HepG2 (cell line): ENCODE results near the gene PDXDC1. TPM values are rescaled to one million over a fixed set of nuclear protein-coding genes. Genes with fewer than 3 reads are reported as not detected.

Source experiments
- ATF4 ChIP-seq, 2 experiments: fragments of 450-650 bp in 1 of 2; sonication (generic) in 1 of 2; formaldehyde crosslinking; IDR thresholded peaks; 2 replicates each; pipeline versions ENCODE4 v1.5.0 to v1.8.0; 2020 to 2022; ENCODE audit warnings: mild to moderate bottlenecking in 1 of 2, missing genetic modification reagents in 1 of 2
- DZIP1 ChIP-seq: sonication (generic); formaldehyde crosslinking; IDR thresholded peaks from 2 replicates; pipeline ENCODE4 v1.5.0; 2020; ENCODE audit warnings: mild to moderate bottlenecking, missing genetic modification reagents
- GATA4 ChIP-seq: sonication (generic); IDR thresholded peaks from 2 replicates; pipeline ENCODE4 v1.6.1; 2016; ENCODE audit warnings: antibody characterized with exemption, low read depth, borderline replicate concordance
- HNF1A ChIP-seq, 2 experiments: sonication (generic) in 1 of 2; formaldehyde crosslinking in 1 of 2; IDR thresholded peaks; 2 replicates each; pipeline versions ENCODE4 v1.4.0 to v1.6.1; 2016 to 2020; ENCODE audit warnings: borderline replicate concordance in 1 of 2, low read depth in 1 of 2, mild to moderate bottlenecking in 1 of 2, missing genetic modification reagents in 1 of 2
- MIER2 ChIP-seq: IDR thresholded peaks from 2 replicates; pipeline ENCODE4 v1.6.1; 2016; ENCODE audit warnings: missing biosample characterization, missing genetic modification reagents
- SMYD3 ChIP-seq: sonication (generic); formaldehyde crosslinking; IDR thresholded peaks from 2 replicates; pipeline ENCODE4 v1.8.1; 2023; ENCODE audit warnings: mild to moderate bottlenecking, missing genetic modification reagents
- SOX5 ChIP-seq: IDR thresholded peaks from 2 replicates; pipeline ENCODE4 v1.6.1; 2016; ENCODE audit warnings: borderline replicate concordance
- ZFP1 ChIP-seq: IDR thresholded peaks from 2 replicates; pipeline ENCODE4 v1.6.1; 2016
- ZNF274 ChIP-seq: sonication (generic); formaldehyde crosslinking; IDR thresholded peaks from 2 replicates; pipeline ENCODE4 v1.5.1; 2020; ENCODE audit warnings: mild to moderate bottlenecking, missing genetic modification reagents
- ZNF3 ChIP-seq: IDR thresholded peaks from 2 replicates; pipeline ENCODE4 v1.7.0; 2017; ENCODE audit warnings: inconsistent platforms
- ZNF558 ChIP-seq: sonication (generic); formaldehyde crosslinking; IDR thresholded peaks from 2 replicates; pipeline ENCODE4 v1.9.0; 2022; ENCODE audit warnings: mild to moderate bottlenecking, missing genetic modification reagents, borderline replicate concordance
- ZNF704 ChIP-seq: sonication (generic); formaldehyde crosslinking; IDR thresholded peaks from 2 replicates; pipeline ENCODE4 v1.8.1; 2023; ENCODE audit warnings: mild to moderate bottlenecking, inconsistent platforms, moderate library complexity, missing genetic modification reagents, borderline replicate concordance
- ZNF709 ChIP-seq: sonication (generic); formaldehyde crosslinking; IDR thresholded peaks from 2 replicates; pipeline ENCODE4 v1.5.0; 2020; ENCODE audit warnings: mild to moderate bottlenecking, missing genetic modification reagents
- ZNF780A ChIP-seq: sonication (generic); formaldehyde crosslinking; IDR thresholded peaks from 2 replicates; pipeline ENCODE4 v1.8.0; 2022; ENCODE audit warnings: mild to moderate bottlenecking, missing genetic modification reagents, moderate library complexity
- polyA plus RNA-seq, 8 experiments: library from polyadenylated mRNA; depleted of rRNA in 3 of 8; stranded (reverse) in 7 of 8; unstranded in 1 of 8; fragments of >200 nt; fragmentation: Illumina TruSeq in 4 of 8; extraction: Trizol in 4 of 8; gene quantifications; 2 replicates each; pipeline versions ENCODE4 v1.2.1 to v1.2.3, GENCODE V29; 2011 to 2016; ENCODE audit warnings: low read depth in 4 of 8, missing spikeins in 1 of 8, mixed read lengths in 1 of 8; ENCODE audit not compliant: insufficient read depth in 1 of 8
- total RNA-seq, 5 experiments: library from RNA; depleted of rRNA; stranded (reverse); fragments of >200 nt; fragmentation: Illumina TruSeq; extraction: Trizol; gene quantifications; 2 replicates each; pipeline ENCODE4 v1.2.3, GENCODE V29; 2016; ENCODE audit warnings: low read depth in 1 of 5
- TF ChIP-seq, protein P1 (sequence below): sonication (generic); formaldehyde crosslinking; IDR thresholded peaks from 2 replicates; pipeline ENCODE4 v1.5.1; 2020; ENCODE audit warnings: missing genetic modification reagents, mild to moderate bottlenecking, borderline replicate concordance
- TF ChIP-seq, protein P2 (sequence below): sonication (generic); formaldehyde crosslinking; IDR thresholded peaks from 2 replicates; pipeline ENCODE4 v1.5.0; 2020; ENCODE audit warnings: mild to moderate bottlenecking, missing genetic modification reagents

PDXDC1 gene
- total and polyA plus RNA-seq, 2 of the 13 experiments (the other 11 are each of a cell fraction or from before 2014, with no cell fraction given), result 133 to 169 TPM

- TF ChIP-seq ATF4 (CRISPR knock-in tag; IDR thresholded peaks at IDR 0.05) (no peak), ZNF704 (no peak), ZNF274 (CRISPR knock-in tag) (no peak), ZNF780A (CRISPR knock-in tag) (no peak), MIER2 (CRISPR knock-in tag) (no peak), SOX5 (CRISPR knock-in tag) (no peak), SMYD3 (CRISPR knock-in tag) (no peak), ZNF709 (CRISPR knock-in tag) (no peak), DZIP1 (no peak), ZNF3 (CRISPR knock-in tag) (no peak; the same call in 1 of the 2 replicates), ZNF558 (no peak), HNF1A (IDR thresholded peaks at IDR 0.05; ENCODE audit: low read depth) (no peak), HNF1A (CRISPR knock-in tag; IDR thresholded peaks at IDR 0.05; ENCODE audit: borderline replicate concordance) (0 out of 2 replicates have a peak, but pooled peaks have one; percentile 8), ZFP1 (CRISPR knock-in tag) (no peak), GATA4 (no peak)
- TF ChIP-seq, protein P1, sequence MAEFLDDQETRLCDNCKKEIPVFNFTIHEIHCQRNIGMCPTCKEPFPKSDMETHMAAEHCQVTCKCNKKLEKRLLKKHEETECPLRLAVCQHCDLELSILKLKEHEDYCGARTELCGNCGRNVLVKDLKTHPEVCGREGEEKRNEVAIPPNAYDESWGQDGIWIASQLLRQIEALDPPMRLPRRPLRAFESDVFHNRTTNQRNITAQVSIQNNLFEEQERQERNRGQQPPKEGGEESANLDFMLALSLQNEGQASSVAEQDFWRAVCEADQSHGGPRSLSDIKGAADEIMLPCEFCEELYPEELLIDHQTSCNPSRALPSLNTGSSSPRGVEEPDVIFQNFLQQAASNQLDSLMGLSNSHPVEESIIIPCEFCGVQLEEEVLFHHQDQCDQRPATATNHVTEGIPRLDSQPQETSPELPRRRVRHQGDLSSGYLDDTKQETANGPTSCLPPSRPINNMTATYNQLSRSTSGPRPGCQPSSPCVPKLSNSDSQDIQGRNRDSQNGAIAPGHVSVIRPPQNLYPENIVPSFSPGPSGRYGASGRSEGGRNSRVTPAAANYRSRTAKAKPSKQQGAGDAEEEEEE (CRISPR knock-in tag), result 0 out of 2 replicates have a peak, but pooled peaks have one; percentile 36
- TF ChIP-seq, protein P2, sequence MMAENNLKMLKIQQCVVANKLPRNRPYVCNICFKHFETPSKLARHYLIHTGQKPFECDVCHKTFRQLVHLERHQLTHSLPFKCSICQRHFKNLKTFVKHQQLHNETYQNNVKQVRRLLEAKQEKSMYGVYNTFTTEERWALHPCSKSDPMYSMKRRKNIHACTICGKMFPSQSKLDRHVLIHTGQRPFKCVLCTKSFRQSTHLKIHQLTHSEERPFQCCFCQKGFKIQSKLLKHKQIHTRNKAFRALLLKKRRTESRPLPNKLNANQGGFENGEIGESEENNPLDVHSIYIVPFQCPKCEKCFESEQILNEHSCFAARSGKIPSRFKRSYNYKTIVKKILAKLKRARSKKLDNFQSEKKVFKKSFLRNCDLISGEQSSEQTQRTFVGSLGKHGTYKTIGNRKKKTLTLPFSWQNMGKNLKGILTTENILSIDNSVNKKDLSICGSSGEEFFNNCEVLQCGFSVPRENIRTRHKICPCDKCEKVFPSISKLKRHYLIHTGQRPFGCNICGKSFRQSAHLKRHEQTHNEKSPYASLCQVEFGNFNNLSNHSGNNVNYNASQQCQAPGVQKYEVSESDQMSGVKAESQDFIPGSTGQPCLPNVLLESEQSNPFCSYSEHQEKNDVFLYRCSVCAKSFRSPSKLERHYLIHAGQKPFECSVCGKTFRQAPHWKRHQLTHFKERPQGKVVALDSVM (CRISPR knock-in tag), result peak; percentile 88
These were observed 76.6 kb downstream of the PDXDC1 start (continued) for GRCh38 chr16:15051387-15051951.
